GM18505 (cell line): ENCODE results near the gene LDLRAD3.

Experiments used
- ATAC-seq: cut with Tn5 transposase; IDR thresholded peaks from one replicate; pipeline ENCODE4 v1.9.1; 2021; ENCODE audit not compliant: unreplicated experiment
- POLR2A ChIP-seq: IDR thresholded peaks from 4 replicates; pipeline ENCODE4 v1.6.1; 2011; ENCODE audit warnings: borderline replicate concordance; ENCODE audit not compliant: insufficient read depth, insufficient read length; ENCODE audit errors: extremely low read depth

LDLRAD3 gene

GRCh38 chr11:36069576-36070212, 125.8 kb downstream of the LDLRAD3 start:
- no peak for TF ChIP-seq POLR2A
- ATAC-seq, result no peak

- no peak for TF ChIP-seq POLR2A
- ATAC-seq, result no peak
Observed at GRCh38 chr11:36070213-36070953, 126.5 kb downstream of the LDLRAD3 start.

GRCh38 chr11:36070954-36071330, 127.1 kb downstream of the LDLRAD3 start:
- ATAC-seq, result no peak
- no peak for TF ChIP-seq POLR2A

- no peak for TF ChIP-seq POLR2A
- no peak for ATAC-seq
Observed at GRCh38 chr11:36071917-36072500, 128.1 kb downstream of the LDLRAD3 start.

- no peak for TF ChIP-seq POLR2A
- no peak for ATAC-seq
Observed at GRCh38 chr11:36073411-36074203, 129.7 kb downstream of the LDLRAD3 start.

- ATAC-seq, result no peak
- no peak for TF ChIP-seq POLR2A
Observed at GRCh38 chr11:36074941-36075431, 131.1 kb downstream of the LDLRAD3 start.

GRCh38 chr11:36077368-36077767, 133.5 kb downstream of the LDLRAD3 start:
- ATAC-seq, result no peak
- TF ChIP-seq POLR2A, result no peak

- no peak for TF ChIP-seq POLR2A
- ATAC-seq, result no peak
Observed at GRCh38 chr11:36077886-36078685, 134.2 kb downstream of the LDLRAD3 start.

GRCh38 chr11:36078686-36079055, 134.8 kb downstream of the LDLRAD3 start:
- no peak for ATAC-seq
- TF ChIP-seq POLR2A, result no peak

- TF ChIP-seq POLR2A, result no peak
- no peak for ATAC-seq
Observed at GRCh38 chr11:36079878-36080675, 136.2 kb downstream of the LDLRAD3 start.

- ATAC-seq, result no peak
Observed at GRCh38 chr11:36081274-36081945, 137.5 kb downstream of the LDLRAD3 start.

More at GRCh38 chr11:36081274-36081945, 137.5 kb downstream of the LDLRAD3 start:
- TF ChIP-seq POLR2A, result no peak
